K562 (cell line): ENCODE results near the gene TSPAN14.

Source experiments
- ARID2 ChIP-seq: fragments of 450-650 bp; IDR thresholded peaks from 2 replicates; pipeline ENCODE4 v1.6.1; 2017; ENCODE audit warnings: antibody characterized with exemption, mild to moderate bottlenecking
- FIP1L1 ChIP-seq: fragments of 200-400 bp; formaldehyde crosslinking; IDR thresholded peaks from 2 replicates; pipeline ENCODE4 v1.6.1; 2018; ENCODE audit warnings: mild to moderate bottlenecking, low read depth, low read length; ENCODE audit not compliant: poor library complexity, severe bottlenecking
- KDM5B ChIP-seq: fragments of 200-600 bp; sonication (generic); IDR thresholded peaks from 2 replicates; pipeline ENCODE4 v1.6.1; 2012; ENCODE audit warnings: low read depth, mild to moderate bottlenecking, moderate library complexity, low read length, control low read depth, inconsistent platforms; ENCODE audit not compliant: insufficient replicate concordance
- SIN3B ChIP-seq: fragments of 450-650 bp; IDR thresholded peaks from 2 replicates; pipeline ENCODE4 v1.6.1; 2017; ENCODE audit warnings: low read depth, mild to moderate bottlenecking, moderate library complexity
- SRF ChIP-seq, 2 experiments: fragments of 250-450, 450-650 bp in 1 of 2; sonication (Bioruptor Pico) in 1 of 2; sonication (generic) in 1 of 2; formaldehyde crosslinking; IDR thresholded peaks; 2 replicates each; pipeline versions ENCODE4 v1.5.0 to v1.5.1; 2020 to 2022; ENCODE audit warnings: mild to moderate bottlenecking in 1 of 2, missing genetic modification reagents in 1 of 2
- SRSF1 ChIP-seq: fragments of 200-400 bp; formaldehyde crosslinking; IDR thresholded peaks from 2 replicates; pipeline ENCODE4 v1.6.1; 2017; ENCODE audit warnings: mild to moderate bottlenecking, low read depth, low read length, moderate library complexity
- TF ChIP-seq, protein P1 (sequence below), 3 experiments: IDR thresholded peaks in 2 of 3; conservative IDR thresholded peaks in 1 of 3; 2 replicates each; pipeline ENCODE4 v1.5.1; 2011 to 2012; ENCODE audit warnings: low read length in 3 of 3, mild to moderate bottlenecking in 3 of 3, control low read depth in 2 of 3, improper control_type of control experiment in 1 of 3, inconsistent platforms in 1 of 3, low read depth in 1 of 3, mixed read lengths in 1 of 3, moderate library complexity in 1 of 3; ENCODE audit not compliant: insufficient read depth in 2 of 3

DNA sequence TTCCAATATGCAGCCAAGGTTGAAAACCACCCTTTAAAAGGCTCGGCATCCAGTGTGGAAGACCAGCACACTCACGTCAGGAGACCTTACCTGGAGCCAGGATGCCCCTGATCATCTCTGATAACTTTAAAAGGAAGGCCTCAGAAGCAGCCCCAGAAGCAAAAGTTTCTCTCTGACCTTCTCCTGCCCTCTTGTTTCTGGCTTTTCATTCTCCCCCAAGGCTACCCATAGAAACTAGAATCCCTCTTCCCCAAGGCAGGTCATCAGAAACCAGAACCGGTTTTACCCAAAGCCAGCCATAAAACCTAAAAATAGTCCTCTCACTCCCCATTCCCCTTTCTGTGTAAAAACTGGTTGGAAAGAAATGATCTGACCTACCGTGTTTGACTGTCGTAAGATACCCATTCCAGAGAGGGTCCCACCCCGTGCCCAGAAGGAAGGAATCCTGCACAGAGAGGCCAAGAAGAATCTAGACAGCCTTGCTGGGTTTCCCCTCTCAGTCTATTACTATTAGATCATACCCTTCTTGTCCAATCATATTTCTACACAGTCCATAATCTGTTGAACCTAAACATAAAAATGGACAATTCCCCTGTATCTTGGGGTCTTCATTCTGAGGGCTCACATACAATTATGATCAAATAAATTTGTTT, 17.5 kb upstream of the TSPAN14 start:
- TF ChIP-seq SRSF1: no peak
- TF ChIP-seq, protein P1, sequence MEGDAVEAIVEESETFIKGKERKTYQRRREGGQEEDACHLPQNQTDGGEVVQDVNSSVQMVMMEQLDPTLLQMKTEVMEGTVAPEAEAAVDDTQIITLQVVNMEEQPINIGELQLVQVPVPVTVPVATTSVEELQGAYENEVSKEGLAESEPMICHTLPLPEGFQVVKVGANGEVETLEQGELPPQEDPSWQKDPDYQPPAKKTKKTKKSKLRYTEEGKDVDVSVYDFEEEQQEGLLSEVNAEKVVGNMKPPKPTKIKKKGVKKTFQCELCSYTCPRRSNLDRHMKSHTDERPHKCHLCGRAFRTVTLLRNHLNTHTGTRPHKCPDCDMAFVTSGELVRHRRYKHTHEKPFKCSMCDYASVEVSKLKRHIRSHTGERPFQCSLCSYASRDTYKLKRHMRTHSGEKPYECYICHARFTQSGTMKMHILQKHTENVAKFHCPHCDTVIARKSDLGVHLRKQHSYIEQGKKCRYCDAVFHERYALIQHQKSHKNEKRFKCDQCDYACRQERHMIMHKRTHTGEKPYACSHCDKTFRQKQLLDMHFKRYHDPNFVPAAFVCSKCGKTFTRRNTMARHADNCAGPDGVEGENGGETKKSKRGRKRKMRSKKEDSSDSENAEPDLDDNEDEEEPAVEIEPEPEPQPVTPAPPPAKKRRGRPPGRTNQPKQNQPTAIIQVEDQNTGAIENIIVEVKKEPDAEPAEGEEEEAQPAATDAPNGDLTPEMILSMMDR (IDR thresholded peaks at IDR 0.05 in 2 of 3, conservative IDR thresholded peaks at IDR 0.05 in 1 of 3; ENCODE audit: insufficient read depth in 2 of 3, low read depth in 1 of 3, low read length in 3 of 3): no peak
- no peak for TF ChIP-seq FIP1L1
- TF ChIP-seq ARID2: no peak
- TF ChIP-seq SRF (CRISPR knock-in tag; IDR thresholded peaks at IDR 0.05): no peak
- TF ChIP-seq SIN3B: no peak
- TF ChIP-seq KDM5B: no peak
